GM18507 (cell line): ENCODE data around the gene EBF3.

ENCODE experiments used
- DNase-seq: peaks from one replicate; pipeline ENCODE4 v3.0.0; 2011; ENCODE audit warnings: low read depth; ENCODE audit not compliant: insufficient read length; ENCODE audit errors: extremely low spot score
- FAIRE-seq: peaks from 2 replicates; lab custom pipeline; 2011; peaks lifted over from hg19 to GRCh38; lab: Jason Lieb, UNC

Gene EBF3

GRCh38 chr10:129883029-129883428, 81.0 kb downstream of the EBF3 start:
- DNase-seq (no peak), FAIRE-seq (no peak)

- FAIRE-seq, result no peak
Observed at GRCh38 chr10:129882291-129883010, 81.6 kb downstream of the EBF3 start.

GRCh38 chr10:129881641-129882040, 82.4 kb downstream of the EBF3 start:
- FAIRE-seq (no peak), DNase-seq (no peak)

More at GRCh38 chr10:129882291-129883010, 81.6 kb downstream of the EBF3 start:
- DNase-seq, result no peak

- DNase-seq, result no peak
- FAIRE-seq, result no peak
Observed at GRCh38 chr10:129880191-129880870, 83.7 kb downstream of the EBF3 start.

GRCh38 chr10:129879655-129880054, 84.4 kb downstream of the EBF3 start:
- DNase-seq, result no peak
- FAIRE-seq, result no peak

GRCh38 chr10:129878835-129879234, 85.2 kb downstream of the EBF3 start:
- FAIRE-seq (no peak), DNase-seq (no peak)

GRCh38 chr10:129877773-129878371, 86.2 kb downstream of the EBF3 start:
- no peak for DNase-seq
- FAIRE-seq, result no peak

- DNase-seq, result no peak
- FAIRE-seq, result no peak
Observed at GRCh38 chr10:129876838-129877237, 87.2 kb downstream of the EBF3 start.

GRCh38 chr10:129875993-129876726, 87.9 kb downstream of the EBF3 start:
- DNase-seq, result no peak
- no peak for FAIRE-seq

GRCh38 chr10:129873351-129873750, 90.7 kb downstream of the EBF3 start:
- DNase-seq (no peak), FAIRE-seq (no peak)

- FAIRE-seq, result no peak
- no peak for DNase-seq
Observed at GRCh38 chr10:129871966-129872365, 92.1 kb downstream of the EBF3 start.

- no peak for DNase-seq
Observed at GRCh38 chr10:129870961-129871621, 93.0 kb downstream of the EBF3 start.

GRCh38 chr10:129870474-129870757, 93.7 kb downstream of the EBF3 start:
- DNase-seq (no peak), FAIRE-seq (no peak)

More at GRCh38 chr10:129870961-129871621, 93.0 kb downstream of the EBF3 start:
- FAIRE-seq, result no peak

- no peak for DNase-seq
- no peak for FAIRE-seq
Observed at GRCh38 chr10:129869596-129870473, 94.2 kb downstream of the EBF3 start.

GRCh38 chr10:129868449-129869035, 95.5 kb downstream of the EBF3 start:
- DNase-seq, result no peak
- FAIRE-seq, result no peak

- no peak for DNase-seq
- no peak for FAIRE-seq
Observed at GRCh38 chr10:129867631-129868179, 96.4 kb downstream of the EBF3 start.

- DNase-seq, result no peak
- FAIRE-seq, result no peak
Observed at GRCh38 chr10:129866894-129867293, 97.2 kb downstream of the EBF3 start.

GRCh38 chr10:129865960-129866359, 98.1 kb downstream of the EBF3 start:
- no peak for FAIRE-seq
- no peak for DNase-seq
